IMR-90 (cell line): ENCODE data around the gene FOSL2. TPM values are rescaled to one million over a fixed set of nuclear protein-coding genes. Genes with fewer than 3 reads are reported as not detected.
A peak's percentile ranks its signal among the peaks of the same experiment; 100 is the strongest.

Source experiments
- ATAC-seq: fragments of 200-7000 bp; cut with Tn5 transposase; 2 replicates; pipeline ENCODE4 v1.9.1; 2020; ENCODE audit warnings: low read depth, mild to moderate bottlenecking, moderate library complexity
- BruUV-seq: library from RNA; stranded (reverse); fragments of 400-500 nt; replicated peaks from 2 replicates; lab custom pipeline; 2021; lab: Mats Ljungman, UMichigan
- CTCF ChIA-PET: fragments of 300-600 bp; formaldehyde crosslinking; extraction: SDS; loops from one replicate; lab custom pipeline; 2021; ENCODE audit warnings: antibody characterized with exemption; lab: Yijun Ruan, JAX
- POLR2A ChIA-PET: fragments of 300-600 bp; sonication (Branson Sonifier 250); formaldehyde crosslinking; loops from one replicate; lab custom pipeline; 2022; ENCODE audit warnings: antibody characterized with exemption; ENCODE audit not compliant: unreplicated experiment; lab: Charles Lee
- DNase-seq: peaks from one replicate; pipeline ENCODE4 v3.0.0; 2013
- H2AFZ ChIP-seq: replicated peaks from 2 replicates; pipeline ENCODE3; 2013; ENCODE audit warnings: low read length, mild to moderate bottlenecking; ENCODE audit not compliant: poor library complexity
- H2AK5ac ChIP-seq: 2 replicates; pipeline ENCODE4 v1.6.1; 2013; ENCODE audit warnings: low read depth, low read length, inconsistent platforms
- H2AK9ac ChIP-seq: replicated peaks from 2 replicates; pipeline ENCODE3; 2013; ENCODE audit warnings: mild to moderate bottlenecking, low read depth, low read length, moderate library complexity; ENCODE audit not compliant: poor library complexity
- H2BK120ac ChIP-seq: 2 replicates; pipeline ENCODE4 v1.6.1; 2013; ENCODE audit warnings: low read depth, low read length, inconsistent platforms
- H2BK15ac ChIP-seq: 3 replicates; pipeline ENCODE4 v1.6.1; 2013; ENCODE audit warnings: low read depth, low read length, inconsistent platforms
- H2BK20ac ChIP-seq: 2 replicates; pipeline ENCODE4 v1.6.1; 2013; ENCODE audit warnings: low read depth, mild to moderate bottlenecking, inconsistent platforms, low read length, moderate library complexity
- H2BK5ac ChIP-seq: 2 replicates; pipeline ENCODE4 v1.6.1; 2013; ENCODE audit warnings: mild to moderate bottlenecking, low read depth, low read length, inconsistent platforms; ENCODE audit not compliant: poor library complexity, severe bottlenecking
- H3K14ac ChIP-seq: replicated peaks from 2 replicates; pipeline ENCODE4 v1.6.1; 2013; ENCODE audit warnings: low read depth, low read length, inconsistent platforms
- H3K18ac ChIP-seq: 2 replicates; pipeline ENCODE4 v1.6.1; 2013; ENCODE audit warnings: low read depth, low read length, control low read depth
- H3K23ac ChIP-seq: 2 replicates; pipeline ENCODE4 v1.6.1; 2013; ENCODE audit warnings: low read depth, low read length, inconsistent platforms
- H3K27ac ChIP-seq: 2 replicates; pipeline ENCODE4 v1.5.1; 2013; ENCODE audit warnings: mild to moderate bottlenecking, control low read depth, low read length; ENCODE audit not compliant: insufficient read depth
- H3K27me3 ChIP-seq: 2 replicates; pipeline ENCODE4 v1.6.1; 2013; ENCODE audit warnings: low read length; ENCODE audit not compliant: control insufficient read depth, insufficient read depth
- H3K36me3 ChIP-seq: 2 replicates; pipeline ENCODE4 v1.6.1; 2013; ENCODE audit warnings: low read length, mixed read lengths; ENCODE audit not compliant: control insufficient read depth, insufficient read depth
- H3K4ac ChIP-seq: 2 replicates; pipeline ENCODE4 v1.6.1; 2013; ENCODE audit warnings: low read depth, low read length, inconsistent platforms
- H3K4me1 ChIP-seq: 2 replicates; pipeline ENCODE4 v1.6.1; 2013; ENCODE audit warnings: low read length, mixed read lengths; ENCODE audit not compliant: control insufficient read depth, insufficient read depth
- H3K4me2 ChIP-seq: 2 replicates; pipeline ENCODE4 v1.6.1; 2013; ENCODE audit warnings: low read depth, mild to moderate bottlenecking, control low read depth, low read length, moderate library complexity
- H3K4me3 ChIP-seq: 2 replicates; pipeline ENCODE4 v1.5.1; 2013; ENCODE audit warnings: low read depth, mild to moderate bottlenecking, control low read depth, low read length, moderate library complexity; ENCODE audit not compliant: insufficient read depth
- H3K56ac ChIP-seq: 2 replicates; pipeline ENCODE4 v1.6.1; 2013; ENCODE audit warnings: low read length, inconsistent platforms; ENCODE audit not compliant: insufficient read depth; ENCODE audit errors: extremely low read depth
- H3K79me1 ChIP-seq, 2 experiments: 2 replicates each; pipeline ENCODE4 v1.6.1; 2013; ENCODE audit warnings: low read length in 2 of 2, inconsistent platforms in 1 of 2, low read depth in 1 of 2
- H3K9ac ChIP-seq: 2 replicates; pipeline ENCODE4 v1.6.1; 2013; ENCODE audit warnings: low read depth, low read length, control low read depth
- H3K9me1 ChIP-seq: 2 replicates; pipeline ENCODE4 v1.6.1; 2013; ENCODE audit warnings: low read length, inconsistent platforms; ENCODE audit not compliant: insufficient read depth
- H3K9me3 ChIP-seq: 2 replicates; pipeline ENCODE4 v1.6.1; 2013; ENCODE audit warnings: low read length; ENCODE audit not compliant: control insufficient read depth, insufficient read depth
- H4K20me1 ChIP-seq: 2 replicates; pipeline ENCODE4 v1.6.1; 2013; ENCODE audit warnings: low read length, inconsistent platforms; ENCODE audit not compliant: insufficient read depth
- H4K5ac ChIP-seq: 2 replicates; pipeline ENCODE4 v1.6.1; 2013; ENCODE audit warnings: mild to moderate bottlenecking, low read depth, low read length, control low read depth
- H4K8ac ChIP-seq, 2 experiments: 2 replicates each; pipeline ENCODE4 v1.6.1; 2013; ENCODE audit warnings: low read depth in 2 of 2, low read length in 2 of 2, control low read depth in 1 of 2, inconsistent platforms in 1 of 2
- H4K91ac ChIP-seq: 2 replicates; pipeline ENCODE4 v1.6.1; 2013; ENCODE audit warnings: low read depth, low read length, inconsistent platforms; ENCODE audit not compliant: insufficient read depth
- BHLHE40 ChIP-seq: fragments of 150-350 bp; IDR thresholded peaks from 2 replicates; pipeline ENCODE4 v1.6.1; 2016; ENCODE audit warnings: mild to moderate bottlenecking, low read depth, low read length
- CEBPB ChIP-seq: IDR thresholded peaks from 2 replicates; pipeline ENCODE4 v1.6.1; 2012; ENCODE audit warnings: low read depth, low read length, improper control_type of control experiment
- CHD1 ChIP-seq: IDR thresholded peaks from 2 replicates; pipeline ENCODE4 v1.6.1; 2012; ENCODE audit warnings: low read depth, low read length, improper control_type of control experiment
- CTCF ChIP-seq: conservative IDR thresholded peaks from 2 replicates; pipeline ENCODE4 v1.5.1; 2012; ENCODE audit warnings: mild to moderate bottlenecking, low read depth, low read length, improper control_type of control experiment
- ELK1 ChIP-seq: fragments of 150-350 bp; IDR thresholded peaks from 2 replicates; pipeline ENCODE4 v1.6.1; 2016; ENCODE audit warnings: low read depth, mild to moderate bottlenecking, low read length, moderate library complexity, borderline replicate concordance
- FOS ChIP-seq: fragments of 150-350 bp; IDR thresholded peaks from 2 replicates; pipeline ENCODE4 v1.6.1; 2016; ENCODE audit warnings: low read depth, low read length
- MAFK ChIP-seq: IDR thresholded peaks from 2 replicates; pipeline ENCODE4 v1.6.1; 2012; ENCODE audit warnings: low read depth, low read length, improper control_type of control experiment
- MXI1 ChIP-seq: IDR thresholded peaks from 2 replicates; pipeline ENCODE4 v1.6.1; 2012; ENCODE audit warnings: low read depth, mild to moderate bottlenecking, low read length, moderate library complexity, borderline replicate concordance
- NFE2L2 ChIP-seq: fragments of 150-350 bp; IDR thresholded peaks from 2 replicates; pipeline ENCODE4 v1.6.1; 2016; ENCODE audit warnings: low read depth, mild to moderate bottlenecking, low read length
- POLR2A ChIP-seq: IDR thresholded peaks from 2 replicates; pipeline ENCODE4 v1.6.1; 2012; ENCODE audit warnings: mild to moderate bottlenecking, low read depth, low read length
- RAD21 ChIP-seq: IDR thresholded peaks from 2 replicates; pipeline ENCODE4 v1.6.1; 2012; ENCODE audit warnings: low read length, improper control_type of control experiment
- RCOR1 ChIP-seq: IDR thresholded peaks from 2 replicates; pipeline ENCODE4 v1.6.1; 2012; ENCODE audit warnings: mild to moderate bottlenecking, low read length, improper control_type of control experiment; ENCODE audit not compliant: insufficient replicate concordance
- RFX5 ChIP-seq: IDR thresholded peaks from 2 replicates; pipeline ENCODE4 v1.8.0; 2012; ENCODE audit warnings: low read depth, mild to moderate bottlenecking, low read length, moderate library complexity
- SMC3 ChIP-seq: fragments of 150-350 bp; IDR thresholded peaks from 2 replicates; pipeline ENCODE4 v1.6.1; 2016; ENCODE audit warnings: low read depth, mild to moderate bottlenecking, antibody characterized with exemption, low read length, moderate library complexity
- USF2 ChIP-seq: fragments of 150-350 bp; IDR thresholded peaks from 2 replicates; pipeline ENCODE4 v1.6.1; 2017; ENCODE audit warnings: mild to moderate bottlenecking, antibody characterized with exemption, low read length, low read depth
- WGBS, 2 experiments: methylation state at CpG; one replicate each; pipeline versions ENCODE4 v1.1.5 to v1.1.7; 2013; ENCODE audit warnings: missing lambda C conversion rate in 2 of 2; ENCODE audit not compliant: insufficient read length in 1 of 2; ENCODE audit errors: extremely low coverage in 2 of 2; 5-methylcytosine and 5-hydroxymethylcytosine counted together
- dilution Hi-C: fragments of 300-500 bp; cut with HindIII; formaldehyde crosslinking; loops from one replicate; pipeline ENCODE4 v1.14.3; 2018; ENCODE audit warnings: low sequenced_read_pairs; ENCODE audit not compliant: unreplicated experiment
- in situ Hi-C: fragments of 300-500 bp; cut with MboI; formaldehyde crosslinking; loops from 3 replicates; pipeline ENCODE4 v1.14.3; 2019; ENCODE audit warnings: low sequenced_read_pairs, inconsistent platforms, mixed read lengths
- intact Hi-C: fragments of 100-400 bp; cut with micrococcal nuclease; formaldehyde crosslinking; loops from 2 replicates; pipeline ENCODE4 v1.10.0; 2022
- polyA plus RNA-seq, 3 experiments: library from polyadenylated mRNA; depleted of rRNA; stranded (reverse); fragments of >200 nt; gene quantifications; 2 replicates each; pipeline ENCODE4 v1.2.3, GENCODE V29; 2012; ENCODE audit warnings: low replicate concordance in 1 of 3
- total RNA-seq: library from RNA; depleted of rRNA; stranded (reverse); fragments of >200 nt; gene quantifications from 2 replicates; pipeline ENCODE4 v1.2.3, GENCODE V29; 2012

FOSL2 gene
- total and polyA plus RNA-seq, 2 of the 4 experiments (the other 2 are of a cell fraction): 31.4 to 46.3 TPM

- no peak for ATAC-seq
- H4K8ac ChIP-seq: no peak overlapping the region
- no peak overlapping the region for H2AFZ ChIP-seq
- intact Hi-C loops (no loop called here), in situ Hi-C loops (no loop called here), dilution Hi-C loops (no loop called here)
- no peak overlapping the region; the same call in 1 of the 2 replicates for H4K91ac ChIP-seq
- H2BK20ac ChIP-seq: no peak overlapping the region
- no peak overlapping the region for H3K9ac ChIP-seq
- no peaks in the 10 kb centered on the region for H3K27me3 ChIP-seq
- 0 out of 3 replicates have a peak overlapping the region, but pooled peaks have one; percentile 27 for H2BK15ac ChIP-seq
- H3K4me3 ChIP-seq: no peak overlapping the region
- no peak for DNase-seq
- 0 out of 2 replicates have a peak overlapping the region, but pooled peaks have one; percentile 49 for H2AK5ac ChIP-seq
- peaks cover 0 to 4% of the 10 kb centered on the region in 2 experiments; a peak in 1 of 4 replicates for H3K79me1 ChIP-seq
- H3K56ac ChIP-seq: no peak overlapping the region
- peak overlapping the region; percentile 66 for H2BK120ac ChIP-seq
- no peak overlapping the region for H3K23ac ChIP-seq
- no peak overlapping the region for H3K27ac ChIP-seq
- 0 out of 2 replicates have a peak overlapping the region, but pooled peaks have one; percentile 32 for H3K14ac ChIP-seq
- no peak overlapping the region for H2BK5ac ChIP-seq
- no peak overlapping the region for H4K5ac ChIP-seq
- ChIA-PET CTCF (no interaction called here), POLR2A (no interaction called here)
- H3K9me1 ChIP-seq: peaks cover 25% of the 10 kb centered on the region
- WGBS, 2 experiments: 82% methylated on average over 7 of the region's 19 CpGs; no CpG with 5 or more reads in 1 of the 2 experiments
- H3K4me2 ChIP-seq: no peak overlapping the region
- H2AK9ac ChIP-seq: no peak overlapping the region
- H3K4me1 ChIP-seq: peaks cover 24% of the 10 kb centered on the region
- H4K20me1 ChIP-seq: no peaks in the 10 kb centered on the region
- no TSS peak for BruUV-seq
- H3K18ac ChIP-seq: no peak overlapping the region
- H3K4ac ChIP-seq: peak overlapping the region; percentile 58
- H3K36me3 ChIP-seq: no peaks in the 10 kb centered on the region
- H3K9me3 ChIP-seq: no peaks in the 10 kb centered on the region
- TF ChIP-seq FOS: no peak
- no peak for TF ChIP-seq NFE2L2
- no peak for TF ChIP-seq USF2
- TF ChIP-seq CHD1: no peak
- no peak for TF ChIP-seq CTCF
- no peak for TF ChIP-seq RAD21
- TF ChIP-seq ELK1: no peak
- TF ChIP-seq MXI1: no peak
- no peak for TF ChIP-seq RFX5
- no peak for TF ChIP-seq POLR2A
- no peak for TF ChIP-seq CEBPB
- TF ChIP-seq SMC3: no peak
- TF ChIP-seq MAFK: no peak
- TF ChIP-seq BHLHE40: no peak
- no peak for TF ChIP-seq RCOR1
Measured at GRCh38 chr2:28357948-28358667, 34.5 kb upstream of the FOSL2 start.
